Measurements from ENCODE around the gene KRT75. TPM values are rescaled to one million over a fixed set of nuclear protein-coding genes. Genes with fewer than 3 reads are reported as not detected.

Gene KRT75
- total and polyA plus RNA-seq, 8 donors: not detected

DNA sequence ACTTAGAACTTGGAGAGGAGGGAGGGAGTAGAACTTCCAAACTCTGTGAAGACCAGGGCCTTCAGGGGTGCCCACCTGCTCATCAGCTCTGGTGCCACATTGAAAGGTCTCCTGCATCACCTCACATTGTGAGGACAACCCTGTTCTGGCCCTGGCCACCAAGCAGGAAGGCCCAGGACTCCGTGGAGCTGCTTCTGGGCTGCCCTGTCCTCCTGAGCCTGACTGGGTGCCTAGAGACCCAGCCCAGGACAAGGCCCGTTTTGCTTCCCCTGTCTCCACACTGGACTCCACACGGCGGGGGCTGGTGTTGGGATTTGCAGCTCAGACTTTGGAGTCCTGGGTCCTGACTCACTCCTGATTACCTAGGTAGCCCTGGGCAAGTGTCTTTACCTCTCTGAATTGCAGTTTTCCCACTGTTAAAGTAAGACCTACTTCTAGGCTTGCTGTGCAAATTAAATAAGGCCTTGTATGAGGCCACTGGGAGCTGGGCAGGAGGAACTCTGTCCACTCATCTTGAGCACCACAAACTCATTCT is 15.5 kb downstream of the KRT75 start:
- no peak for DNase-seq
- Histone ChIP-seq H3K36me3 (no peaks in the 10 kb centered on the region), H3K27me3 (no peaks in the 10 kb centered on the region), H3K4me1 (peaks cover 0 to 28% (median 9%) of the 10 kb centered on the region in 4 donors), H3K4me3 (no peak overlapping the region), H3K9me3 (no peaks in the 10 kb centered on the region), H3K27ac (no peak overlapping the region)
- intact Hi-C loops (cut with DNase I; ENCODE audit: low total_unique reads): no loop called here
- TF ChIP-seq, protein P1, sequence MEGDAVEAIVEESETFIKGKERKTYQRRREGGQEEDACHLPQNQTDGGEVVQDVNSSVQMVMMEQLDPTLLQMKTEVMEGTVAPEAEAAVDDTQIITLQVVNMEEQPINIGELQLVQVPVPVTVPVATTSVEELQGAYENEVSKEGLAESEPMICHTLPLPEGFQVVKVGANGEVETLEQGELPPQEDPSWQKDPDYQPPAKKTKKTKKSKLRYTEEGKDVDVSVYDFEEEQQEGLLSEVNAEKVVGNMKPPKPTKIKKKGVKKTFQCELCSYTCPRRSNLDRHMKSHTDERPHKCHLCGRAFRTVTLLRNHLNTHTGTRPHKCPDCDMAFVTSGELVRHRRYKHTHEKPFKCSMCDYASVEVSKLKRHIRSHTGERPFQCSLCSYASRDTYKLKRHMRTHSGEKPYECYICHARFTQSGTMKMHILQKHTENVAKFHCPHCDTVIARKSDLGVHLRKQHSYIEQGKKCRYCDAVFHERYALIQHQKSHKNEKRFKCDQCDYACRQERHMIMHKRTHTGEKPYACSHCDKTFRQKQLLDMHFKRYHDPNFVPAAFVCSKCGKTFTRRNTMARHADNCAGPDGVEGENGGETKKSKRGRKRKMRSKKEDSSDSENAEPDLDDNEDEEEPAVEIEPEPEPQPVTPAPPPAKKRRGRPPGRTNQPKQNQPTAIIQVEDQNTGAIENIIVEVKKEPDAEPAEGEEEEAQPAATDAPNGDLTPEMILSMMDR (IDR thresholded peaks at IDR 0.05): no peak
- TF ChIP-seq EP300 (IDR thresholded peaks at IDR 0.05) (no peak), POLR2AphosphoS5 (IDR thresholded peaks at IDR 0.05) (no peak)
- 82 to 92% (median 87%) methylated on average over 3 to 4 of the region's 4 CpGs; no CpG with 5 or more reads in 1 of the 5 donors for WGBS, 5 donors

DNA sequence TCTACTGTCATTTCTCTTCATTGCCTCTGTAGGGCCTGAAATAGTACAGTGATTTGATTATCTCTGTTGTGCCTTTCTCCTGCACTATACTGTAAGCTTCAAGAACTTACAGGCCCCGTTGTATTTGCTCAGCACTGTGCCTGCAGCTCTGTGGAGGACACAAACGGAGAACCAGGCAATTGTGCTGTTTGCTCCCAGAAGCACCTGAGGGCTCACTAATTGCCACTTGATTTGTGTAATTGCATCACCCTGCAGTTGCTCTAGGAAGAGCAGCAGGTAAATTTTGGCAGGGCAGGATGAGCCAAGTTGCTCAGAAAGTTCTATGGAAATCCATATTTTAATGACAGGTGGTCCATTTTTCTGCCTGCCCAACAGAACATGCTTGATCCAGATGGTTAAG is 16.4 kb downstream of the KRT75 start:
- Histone ChIP-seq H3K9me3 (no peaks in the 10 kb centered on the region), H3K4me3 (no peak overlapping the region), H3K27ac (peak overlapping the region in 3 of 5 donors; percentile 48 to 70 (median 49)), H3K4me1 (peaks cover 0 to 22% (median 8%) of the 10 kb centered on the region in 4 donors), H3K27me3 (no peaks in the 10 kb centered on the region), H3K36me3 (no peaks in the 10 kb centered on the region)
- intact Hi-C loops (cut with DNase I; ENCODE audit: low total_unique reads): no loop called here
- no peak for DNase-seq
- WGBS, 5 donors: 41 to 67% (median 61%) methylated on average over 2 of the region's 2 CpGs
- TF ChIP-seq, protein P1 (IDR thresholded peaks at IDR 0.05): no peak
- TF ChIP-seq POLR2A (IDR thresholded peaks at IDR 0.05) (no peak), POLR2AphosphoS5 (IDR thresholded peaks at IDR 0.05) (no peak), EP300 (IDR thresholded peaks at IDR 0.05) (no peak)

DNA sequence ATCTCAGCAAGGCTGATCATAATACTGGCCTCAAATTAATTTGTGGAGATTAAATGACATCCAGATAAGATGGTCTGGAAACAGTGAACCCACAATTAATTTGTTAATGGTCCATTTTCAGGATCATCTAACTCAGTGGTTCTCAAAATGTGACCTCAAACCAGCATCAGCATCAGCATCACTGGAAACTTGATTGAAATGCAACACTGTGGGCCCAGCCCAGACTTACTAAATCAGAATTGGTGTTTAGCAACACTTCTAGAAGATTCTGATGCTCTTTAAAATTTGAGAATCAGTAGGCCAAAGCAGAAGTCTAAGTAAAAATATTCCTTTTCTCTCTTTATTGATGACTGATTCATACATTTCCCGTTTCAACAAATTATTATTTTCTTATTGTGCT is 17.4 kb downstream of the KRT75 start:
- Histone ChIP-seq H3K4me3 (no peak overlapping the region), H3K27me3 (no peaks in the 10 kb centered on the region), H3K27ac (peak overlapping the region in 4 of 5 donors; percentile 48 to 70 (median 53)), H3K4me1 (peaks cover 0 to 22% (median 8%) of the 10 kb centered on the region in 4 donors), H3K9me3 (no peaks in the 10 kb centered on the region), H3K36me3 (no peaks in the 10 kb centered on the region)
- TF ChIP-seq, protein P1 (IDR thresholded peaks at IDR 0.05): no peak
- TF ChIP-seq POLR2A (IDR thresholded peaks at IDR 0.05): no peak
- TF ChIP-seq EP300 (IDR thresholded peaks at IDR 0.05): no peak
- no peak for TF ChIP-seq POLR2AphosphoS5 (IDR thresholded peaks at IDR 0.05)
- no peak for DNase-seq
- 67 to 88% (median 84%) methylated on average over 1 of the region's 1 CpG for WGBS, 5 donors
- intact Hi-C loops (cut with DNase I; ENCODE audit: low total_unique reads): no loop called here

DNA sequence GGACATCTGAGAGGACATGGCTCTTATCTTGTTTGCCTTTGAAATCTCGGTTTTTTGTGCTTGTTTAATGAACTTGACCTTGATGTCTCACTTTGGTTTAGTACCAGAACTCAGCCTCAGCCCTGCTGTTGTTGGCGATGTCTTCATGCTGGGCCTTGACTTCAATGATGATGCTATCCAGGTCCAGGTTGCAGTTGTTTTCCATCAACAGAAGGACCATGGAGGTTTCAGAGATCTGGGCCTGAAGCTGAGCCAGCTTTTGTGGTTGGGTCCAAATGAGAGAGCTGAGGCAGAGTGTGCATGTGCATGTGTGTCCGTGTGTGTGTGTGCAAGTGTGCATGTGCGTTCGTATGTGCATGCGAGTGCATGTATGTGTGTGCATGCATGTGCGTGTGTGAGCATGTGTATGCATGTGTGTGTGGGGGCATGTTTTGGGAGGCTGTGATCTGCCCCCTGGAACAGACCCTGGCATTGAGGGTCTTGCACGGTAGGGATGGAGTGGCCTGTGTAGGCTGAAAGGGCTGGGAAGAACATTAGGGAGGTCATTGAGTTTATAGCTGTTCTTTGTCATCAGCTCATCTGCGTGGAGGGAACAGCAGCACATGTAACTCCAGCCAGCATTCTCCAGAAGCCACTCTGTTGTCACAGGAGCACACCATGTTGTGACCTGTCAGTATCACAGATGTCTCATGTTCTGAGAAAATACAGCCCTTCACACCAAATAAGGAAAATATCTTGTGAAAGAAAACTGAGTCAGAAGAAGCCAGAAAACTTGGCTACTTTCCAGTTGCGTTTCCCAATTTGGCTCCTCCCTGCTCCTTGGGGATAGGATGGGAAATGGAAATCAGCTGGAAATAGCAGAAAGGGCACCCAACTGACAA is 18.1 kb downstream of the KRT75 start:
- no peaks in the 10 kb centered on the region for H3K9me3 ChIP-seq
- DNase-seq: peak in 1 of 2 donors; percentile 81
- H3K4me1 ChIP-seq: peaks cover 0 to 28% (median 8%) of the 10 kb centered on the region in 4 donors
- H3K4me3 ChIP-seq: no peak overlapping the region
- no peaks in the 10 kb centered on the region for H3K27me3 ChIP-seq
- 61 to 69% (median 68%) methylated on average over 10 of the region's 10 CpGs for WGBS, 5 donors
- TF ChIP-seq, protein P1 (IDR thresholded peaks at IDR 0.05): no peak
- TF ChIP-seq EP300 (IDR thresholded peaks at IDR 0.05) (no peak), POLR2AphosphoS5 (IDR thresholded peaks at IDR 0.05) (peak in 2 of 3 donors; percentile 53 to 74), POLR2A (IDR thresholded peaks at IDR 0.05) (no peak)
- peak overlapping the region in 4 of 5 donors; percentile 19 to 70 (median 53) for H3K27ac ChIP-seq
- no peaks in the 10 kb centered on the region for H3K36me3 ChIP-seq
- intact Hi-C loops (cut with DNase I; ENCODE audit: low total_unique reads): no loop called here

All from stomach (tissue), 9 donors.